ENCODE results near the gene KRT12.

DNA sequence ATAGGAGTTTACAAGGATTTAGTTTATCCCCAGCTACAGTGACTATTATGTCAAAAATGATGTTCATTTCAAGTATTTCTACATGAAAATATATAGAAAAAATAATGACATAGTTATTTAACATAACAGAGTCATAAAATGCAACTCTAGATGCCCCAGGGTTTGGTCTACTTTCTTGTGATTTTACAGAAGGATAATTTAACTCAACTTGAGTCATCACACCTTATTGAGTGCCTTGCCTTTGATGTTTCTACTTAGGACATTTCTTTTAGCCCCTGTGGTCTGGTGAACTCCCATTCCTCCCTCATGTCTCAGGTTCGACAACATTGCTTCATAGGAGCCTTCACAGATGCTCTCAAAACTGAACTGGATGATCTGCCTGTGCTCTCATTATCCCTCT, 16.0 kb upstream of the KRT12 start:
- TF ChIP-seq, protein P1, sequence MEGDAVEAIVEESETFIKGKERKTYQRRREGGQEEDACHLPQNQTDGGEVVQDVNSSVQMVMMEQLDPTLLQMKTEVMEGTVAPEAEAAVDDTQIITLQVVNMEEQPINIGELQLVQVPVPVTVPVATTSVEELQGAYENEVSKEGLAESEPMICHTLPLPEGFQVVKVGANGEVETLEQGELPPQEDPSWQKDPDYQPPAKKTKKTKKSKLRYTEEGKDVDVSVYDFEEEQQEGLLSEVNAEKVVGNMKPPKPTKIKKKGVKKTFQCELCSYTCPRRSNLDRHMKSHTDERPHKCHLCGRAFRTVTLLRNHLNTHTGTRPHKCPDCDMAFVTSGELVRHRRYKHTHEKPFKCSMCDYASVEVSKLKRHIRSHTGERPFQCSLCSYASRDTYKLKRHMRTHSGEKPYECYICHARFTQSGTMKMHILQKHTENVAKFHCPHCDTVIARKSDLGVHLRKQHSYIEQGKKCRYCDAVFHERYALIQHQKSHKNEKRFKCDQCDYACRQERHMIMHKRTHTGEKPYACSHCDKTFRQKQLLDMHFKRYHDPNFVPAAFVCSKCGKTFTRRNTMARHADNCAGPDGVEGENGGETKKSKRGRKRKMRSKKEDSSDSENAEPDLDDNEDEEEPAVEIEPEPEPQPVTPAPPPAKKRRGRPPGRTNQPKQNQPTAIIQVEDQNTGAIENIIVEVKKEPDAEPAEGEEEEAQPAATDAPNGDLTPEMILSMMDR (IDR thresholded peaks at IDR 0.05; ENCODE audit: low read depth, low read length, missing input control) = no peak
- TF ChIP-seq FOXA2 (IDR thresholded peaks at IDR 0.05) (no peak), SP1 (IDR thresholded peaks at IDR 0.05) (no peak), NR2F2 (IDR thresholded peaks at IDR 0.05) (no peak), TAF1 (conservative IDR thresholded peaks at IDR 0.05) (no peak), RAD21 (IDR thresholded peaks at IDR 0.05) (no peak), JUND (IDR thresholded peaks at IDR 0.05) (no peak), YY1 (IDR thresholded peaks at IDR 0.05) (no peak)
- TF ChIP-seq, protein P2, sequence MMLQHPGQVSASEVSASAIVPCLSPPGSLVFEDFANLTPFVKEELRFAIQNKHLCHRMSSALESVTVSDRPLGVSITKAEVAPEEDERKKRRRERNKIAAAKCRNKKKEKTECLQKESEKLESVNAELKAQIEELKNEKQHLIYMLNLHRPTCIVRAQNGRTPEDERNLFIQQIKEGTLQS (IDR thresholded peaks at IDR 0.05) = no peak
- TF ChIP-seq, protein P3, sequence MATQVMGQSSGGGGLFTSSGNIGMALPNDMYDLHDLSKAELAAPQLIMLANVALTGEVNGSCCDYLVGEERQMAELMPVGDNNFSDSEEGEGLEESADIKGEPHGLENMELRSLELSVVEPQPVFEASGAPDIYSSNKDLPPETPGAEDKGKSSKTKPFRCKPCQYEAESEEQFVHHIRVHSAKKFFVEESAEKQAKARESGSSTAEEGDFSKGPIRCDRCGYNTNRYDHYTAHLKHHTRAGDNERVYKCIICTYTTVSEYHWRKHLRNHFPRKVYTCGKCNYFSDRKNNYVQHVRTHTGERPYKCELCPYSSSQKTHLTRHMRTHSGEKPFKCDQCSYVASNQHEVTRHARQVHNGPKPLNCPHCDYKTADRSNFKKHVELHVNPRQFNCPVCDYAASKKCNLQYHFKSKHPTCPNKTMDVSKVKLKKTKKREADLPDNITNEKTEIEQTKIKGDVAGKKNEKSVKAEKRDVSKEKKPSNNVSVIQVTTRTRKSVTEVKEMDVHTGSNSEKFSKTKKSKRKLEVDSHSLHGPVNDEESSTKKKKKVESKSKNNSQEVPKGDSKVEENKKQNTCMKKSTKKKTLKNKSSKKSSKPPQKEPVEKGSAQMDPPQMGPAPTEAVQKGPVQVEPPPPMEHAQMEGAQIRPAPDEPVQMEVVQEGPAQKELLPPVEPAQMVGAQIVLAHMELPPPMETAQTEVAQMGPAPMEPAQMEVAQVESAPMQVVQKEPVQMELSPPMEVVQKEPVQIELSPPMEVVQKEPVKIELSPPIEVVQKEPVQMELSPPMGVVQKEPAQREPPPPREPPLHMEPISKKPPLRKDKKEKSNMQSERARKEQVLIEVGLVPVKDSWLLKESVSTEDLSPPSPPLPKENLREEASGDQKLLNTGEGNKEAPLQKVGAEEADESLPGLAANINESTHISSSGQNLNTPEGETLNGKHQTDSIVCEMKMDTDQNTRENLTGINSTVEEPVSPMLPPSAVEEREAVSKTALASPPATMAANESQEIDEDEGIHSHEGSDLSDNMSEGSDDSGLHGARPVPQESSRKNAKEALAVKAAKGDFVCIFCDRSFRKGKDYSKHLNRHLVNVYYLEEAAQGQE (IDR thresholded peaks at IDR 0.05) = no peak

Data from liver (tissue), 3 donors.